GM12891 (cell line): ENCODE results near the gene TIAM2.

ENCODE experiments used
- PAX5 ChIP-seq: IDR thresholded peaks from 2 replicates; pipeline ENCODE4 v1.6.1; 2011; ENCODE audit warnings: low read length, moderate library complexity, mild to moderate bottlenecking; ENCODE audit not compliant: insufficient read depth, severe bottlenecking
- POLR2A ChIP-seq: IDR thresholded peaks from 2 replicates; pipeline ENCODE4 v1.6.1; 2011; ENCODE audit warnings: low read depth, low read length, control low read depth
- POLR2AphosphoS5 ChIP-seq: IDR thresholded peaks from 2 replicates; pipeline ENCODE4 v1.6.1; 2011; ENCODE audit warnings: low read depth, low read length, control low read depth
- POU2F2 ChIP-seq: IDR thresholded peaks from 2 replicates; pipeline ENCODE4 v1.6.1; 2011; ENCODE audit warnings: low read depth, mild to moderate bottlenecking, control low read depth, low read length, moderate library complexity
- SPI1 ChIP-seq: IDR thresholded peaks from 2 replicates; pipeline ENCODE4 v1.6.1; 2011; ENCODE audit warnings: low read depth, low read length, control low read depth
- TAF1 ChIP-seq: IDR thresholded peaks from 2 replicates; pipeline ENCODE4 v1.6.1; 2011; ENCODE audit warnings: low read depth, low read length, control low read depth

DNA sequence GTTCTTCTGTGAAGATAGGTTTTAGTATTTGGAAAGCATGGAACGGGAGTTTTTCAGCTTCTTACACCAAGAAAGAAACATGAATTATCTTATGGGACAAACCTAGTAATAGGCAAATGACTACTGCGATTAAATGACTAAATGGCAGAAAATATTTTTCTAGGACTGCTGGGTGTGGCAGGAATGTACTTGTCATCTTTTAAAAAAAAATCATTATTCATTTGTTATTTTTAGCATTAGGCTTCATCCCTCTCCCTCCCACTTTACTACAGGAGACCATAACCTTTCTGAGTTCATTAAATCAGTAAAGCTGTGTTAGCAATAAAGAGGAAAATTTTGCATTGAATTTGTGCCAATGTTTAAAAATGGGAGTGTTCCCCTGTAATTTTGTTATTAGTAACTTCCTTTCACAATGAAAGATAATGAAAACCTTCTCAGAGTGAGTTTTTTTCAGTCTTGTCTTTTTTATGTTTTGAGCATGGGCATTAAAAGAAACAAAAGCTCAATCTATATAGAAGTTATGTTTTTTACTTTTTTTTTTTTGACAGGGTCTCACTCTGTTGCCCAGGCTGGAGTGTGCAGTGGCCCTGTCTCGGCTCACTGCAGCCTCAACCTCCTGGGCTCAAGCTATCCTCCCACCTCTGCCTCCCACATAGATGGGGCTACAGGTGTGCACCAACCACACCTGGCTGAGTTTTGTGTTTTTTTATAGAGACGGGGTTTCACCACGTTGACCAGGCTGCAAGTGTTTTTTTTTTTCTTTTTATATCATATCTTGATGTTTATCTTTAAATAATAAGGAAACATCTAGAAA is 163.1 kb downstream of the TIAM2 start:
- TF ChIP-seq POLR2A (no peak), SPI1 (no peak), TAF1 (no peak), POLR2AphosphoS5 (no peak), PAX5 (peak; percentile 5), POU2F2 (no peak)
